CD4-positive, alpha-beta T cell (primary cell): ENCODE results near the gene SEC23IP. TPM values are rescaled to one million over a fixed set of nuclear protein-coding genes. Genes with fewer than 3 reads are reported as not detected.
"Not testable (repeated sequence)": the region's sequence is repeated elsewhere in the genome, so short reads cannot be mapped to it uniquely, and the experiment has no call there.

Experiments used
- ATAC-seq: fragments of 200-7000 bp; cut with Tn5 transposase; one replicate; pipeline ENCODE4 v1.10.0; 2022; ENCODE audit warnings: mild to moderate bottlenecking; ENCODE audit not compliant: poor library complexity
- CTCF ChIA-PET: fragments of 350-600 bp; sonication (Branson Sonifier 250); formaldehyde crosslinking; loops from one replicate; lab custom pipeline; 2021; ENCODE audit warnings: antibody characterized with exemption, inconsistent platforms; lab: Charles Lee
- POLR2A ChIA-PET: fragments of 350-600 bp; sonication (Branson Sonifier 250); formaldehyde crosslinking; loops from one replicate; lab custom pipeline; 2021; ENCODE audit warnings: antibody characterized with exemption, inconsistent platforms; lab: Charles Lee
- DNase-seq, 14 experiments: peaks; one replicate each; pipeline ENCODE4 v3.0.0-alpha.2; 2013 to 2020; ENCODE audit warnings: mixed read lengths in 2 of 14
- H3K27ac ChIP-seq, 2 donors: one replicate each; pipeline versions ENCODE4 v1.5.1 to v1.7.0; 2013; ENCODE audit warnings: low read length in 2 of 2, low read depth in 1 of 2, mild to moderate bottlenecking in 1 of 2
- H3K27me3 ChIP-seq, 2 experiments: 1 replicate in 1 of 2; 2 replicates in 1 of 2; pipeline versions ENCODE4 v1.6.1 to v1.7.0; 2013; ENCODE audit warnings: low read length in 2 of 2, control low read depth in 1 of 2, mild to moderate bottlenecking in 1 of 2, moderate library complexity in 1 of 2; ENCODE audit not compliant: insufficient read depth in 2 of 2, control insufficient read depth in 1 of 2
- H3K36me3 ChIP-seq: one replicate; pipeline ENCODE4 v1.6.1; 2013; ENCODE audit warnings: low read length, control low read depth; ENCODE audit not compliant: insufficient read depth
- H3K4me1 ChIP-seq: one replicate; pipeline ENCODE4 v1.6.1; 2013; ENCODE audit warnings: low read length, control low read depth; ENCODE audit not compliant: insufficient read depth
- H3K4me3 ChIP-seq: one replicate; pipeline ENCODE4 v1.5.1; 2013; ENCODE audit warnings: mild to moderate bottlenecking, low read length, moderate library complexity
- H3K9me3 ChIP-seq, 2 experiments: 1 replicate in 1 of 2; 2 replicates in 1 of 2; pipeline versions ENCODE4 v1.6.1 to v1.7.0; 2013; ENCODE audit warnings: low read length in 2 of 2, mild to moderate bottlenecking in 2 of 2, control low read depth in 1 of 2, moderate library complexity in 1 of 2; ENCODE audit not compliant: control insufficient read depth in 1 of 2, insufficient read depth in 1 of 2
- H3K27ac Mint-ChIP-seq: one replicate; pipeline ENCODE4 v1.8.0; 2020; ENCODE audit warnings: mixed read lengths
- H3K27me3 Mint-ChIP-seq: one replicate; pipeline ENCODE4 v1.8.0; 2021; ENCODE audit warnings: mixed read lengths
- H3K36me3 Mint-ChIP-seq: one replicate; pipeline ENCODE4 v1.8.0; 2021; ENCODE audit warnings: low read depth, mixed read lengths
- H3K4me1 Mint-ChIP-seq: one replicate; pipeline ENCODE4 v1.8.0; 2021; ENCODE audit warnings: low read depth, mixed read lengths
- H3K4me3 Mint-ChIP-seq: one replicate; pipeline ENCODE4 v1.8.0; 2020; ENCODE audit warnings: mild to moderate bottlenecking, mixed read lengths
- H3K9me3 Mint-ChIP-seq: one replicate; pipeline ENCODE4 v1.8.0; 2020; ENCODE audit warnings: mixed read lengths
- intact Hi-C, 2 experiments: fragments of 100-400 bp; cut with DNase I in 1 of 2; cut with micrococcal nuclease in 1 of 2; formaldehyde crosslinking; loops; one replicate each; pipeline versions ENCODE4 v1.15.1 to v1.9.0; 2023 to 2025; cut with DNase I, micrococcal nuclease
- total RNA-seq, 174 experiments: library from RNA in 2 of 174; stranded (reverse) in 2 of 174; gene quantifications; one replicate each; pipeline ENCODE4 v1.2.3 and lab custom pipeline; 2021 to 2026
- TF ChIP-seq, protein P1 (sequence below): fragments of 200-600 bp; IDR thresholded peaks from one replicate; pipeline ENCODE4 v1.8.0; 2022; ENCODE audit warnings: antibody characterized with exemption, mild to moderate bottlenecking

The SEC23IP gene
- total RNA-seq, 2 experiments from 2014 or later: 18.1 to 21.1 TPM

GRCh38 chr10:119903946-119904666 lies 11.6 kb downstream of the SEC23IP start:
- CTCF ChIA-PET: no interaction called here
- no peak for ATAC-seq
- no peaks in the 10 kb centered on the region for H3K9me3 ChIP-seq
- no peak for DNase-seq
- H3K4me1 ChIP-seq: peaks cover 4% of the 10 kb centered on the region
- Mint-ChIP-seq H3K36me3 (peaks cover 71% of the 10 kb centered on the region), H3K27ac (no peak overlapping the region), H3K4me1 (peaks cover 9% of the 10 kb centered on the region), H3K27me3 (no peaks in the 10 kb centered on the region), H3K4me3 (no peak overlapping the region), H3K9me3 (no peaks in the 10 kb centered on the region)
- H3K27ac ChIP-seq: no peak overlapping the region
- TF ChIP-seq, protein P1, sequence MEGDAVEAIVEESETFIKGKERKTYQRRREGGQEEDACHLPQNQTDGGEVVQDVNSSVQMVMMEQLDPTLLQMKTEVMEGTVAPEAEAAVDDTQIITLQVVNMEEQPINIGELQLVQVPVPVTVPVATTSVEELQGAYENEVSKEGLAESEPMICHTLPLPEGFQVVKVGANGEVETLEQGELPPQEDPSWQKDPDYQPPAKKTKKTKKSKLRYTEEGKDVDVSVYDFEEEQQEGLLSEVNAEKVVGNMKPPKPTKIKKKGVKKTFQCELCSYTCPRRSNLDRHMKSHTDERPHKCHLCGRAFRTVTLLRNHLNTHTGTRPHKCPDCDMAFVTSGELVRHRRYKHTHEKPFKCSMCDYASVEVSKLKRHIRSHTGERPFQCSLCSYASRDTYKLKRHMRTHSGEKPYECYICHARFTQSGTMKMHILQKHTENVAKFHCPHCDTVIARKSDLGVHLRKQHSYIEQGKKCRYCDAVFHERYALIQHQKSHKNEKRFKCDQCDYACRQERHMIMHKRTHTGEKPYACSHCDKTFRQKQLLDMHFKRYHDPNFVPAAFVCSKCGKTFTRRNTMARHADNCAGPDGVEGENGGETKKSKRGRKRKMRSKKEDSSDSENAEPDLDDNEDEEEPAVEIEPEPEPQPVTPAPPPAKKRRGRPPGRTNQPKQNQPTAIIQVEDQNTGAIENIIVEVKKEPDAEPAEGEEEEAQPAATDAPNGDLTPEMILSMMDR: no peak
- H3K27me3 ChIP-seq: no peaks in the 10 kb centered on the region
- H3K4me3 ChIP-seq: no peak overlapping the region
- intact Hi-C loops: no loop called here
- H3K36me3 ChIP-seq: peaks cover 56% of the 10 kb centered on the region
- POLR2A ChIA-PET: no interaction called here

DNA sequence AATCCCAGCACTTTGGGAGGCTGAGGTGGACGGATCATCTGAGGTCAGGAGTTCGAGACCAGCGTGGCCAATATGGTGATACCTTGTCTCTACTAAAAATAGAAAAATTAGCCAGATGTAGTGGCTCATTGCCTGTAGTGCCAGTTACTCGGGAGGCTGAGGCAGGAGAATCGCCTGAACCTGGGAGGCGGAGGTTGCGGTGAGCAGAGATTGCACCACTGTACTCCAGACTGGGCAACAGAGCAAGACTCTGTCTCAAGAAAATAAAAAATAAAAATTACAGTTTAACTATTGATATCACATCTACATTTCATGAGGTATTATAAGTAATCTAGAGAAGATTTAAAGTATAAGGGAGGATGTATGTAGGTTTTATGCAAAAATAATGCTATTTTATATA lies 15.2 kb downstream of the SEC23IP start:
- H3K4me1 ChIP-seq, H3K9me3 Mint-ChIP-seq, H3K27ac Mint-ChIP-seq, H3K27ac ChIP-seq, H3K4me3 Mint-ChIP-seq, H3K4me3 ChIP-seq, H3K4me1 Mint-ChIP-seq, H3K9me3 ChIP-seq, CTCF ChIA-PET, ATAC-seq, H3K27me3 ChIP-seq, intact Hi-C loops, DNase-seq, H3K27me3 Mint-ChIP-seq: not testable (repeated sequence)
- POLR2A ChIA-PET: interaction anchor here (1.1 kb wide), 1 partner anchor 23 kb away, joined by 3 read pairs; no protein-coding TSS in a partner anchor
- H3K36me3 ChIP-seq: peaks cover 64% of the 10 kb centered on the region
- peaks cover 77% of the 10 kb centered on the region for H3K36me3 Mint-ChIP-seq

- Mint-ChIP-seq H3K4me3 (no peak overlapping the region), H3K4me1 (no peaks in the 10 kb centered on the region), H3K27me3 (no peaks in the 10 kb centered on the region), H3K36me3 (peaks cover 77% of the 10 kb centered on the region), H3K9me3 (no peaks in the 10 kb centered on the region), H3K27ac (no peak overlapping the region)
- Histone ChIP-seq H3K4me3 (no peak overlapping the region), H3K36me3 (peaks cover 64% of the 10 kb centered on the region), H3K27me3 (no peaks in the 10 kb centered on the region), H3K9me3 (no peaks in the 10 kb centered on the region), H3K4me1 (no peaks in the 10 kb centered on the region), H3K27ac (no peak overlapping the region)
- DNase-seq (no peak), ATAC-seq (no peak)
- TF ChIP-seq, protein P1: no peak
- POLR2A ChIA-PET: interaction anchor here (0.6 kb wide), 1 partner anchor 17 kb away, joined by 3 read pairs; no protein-coding TSS in a partner anchor
- CTCF ChIA-PET: no interaction called here
- intact Hi-C loops: no loop called here
Observed at GRCh38 chr10:119908166-119908565, 15.6 kb downstream of the SEC23IP start.

- Mint-ChIP-seq H3K27me3 (no peaks in the 10 kb centered on the region), H3K4me1 (no peaks in the 10 kb centered on the region), H3K27ac (no peak overlapping the region), H3K9me3 (no peaks in the 10 kb centered on the region), H3K36me3 (peaks cover 73% of the 10 kb centered on the region), H3K4me3 (no peak overlapping the region)
- CTCF ChIA-PET: no interaction called here
- Histone ChIP-seq H3K4me1 (no peaks in the 10 kb centered on the region), H3K27ac (no peak overlapping the region), H3K9me3 (no peaks in the 10 kb centered on the region), H3K36me3 (peaks cover 60% of the 10 kb centered on the region), H3K4me3 (no peak overlapping the region), H3K27me3 (no peaks in the 10 kb centered on the region)
- DNase-seq: no peak
- TF ChIP-seq, protein P1: no peak
- intact Hi-C loops: no loop called here
- ATAC-seq: no peak
- POLR2A ChIA-PET: no interaction called here
Observed at GRCh38 chr10:119910689-119911088, 18.2 kb downstream of the SEC23IP start.
